Activated T-cell treated with anti-CD3 and anti-CD28 coated beads, Interleukin-2, amount 50 U/mL, for 1 hour (primary cell): ENCODE measurements around the gene HOXA3.

Experiments
- DNase-seq: peaks from one replicate; pipeline ENCODE4 v3.0.0-alpha.2; 2020

HOXA3 gene

DNA sequence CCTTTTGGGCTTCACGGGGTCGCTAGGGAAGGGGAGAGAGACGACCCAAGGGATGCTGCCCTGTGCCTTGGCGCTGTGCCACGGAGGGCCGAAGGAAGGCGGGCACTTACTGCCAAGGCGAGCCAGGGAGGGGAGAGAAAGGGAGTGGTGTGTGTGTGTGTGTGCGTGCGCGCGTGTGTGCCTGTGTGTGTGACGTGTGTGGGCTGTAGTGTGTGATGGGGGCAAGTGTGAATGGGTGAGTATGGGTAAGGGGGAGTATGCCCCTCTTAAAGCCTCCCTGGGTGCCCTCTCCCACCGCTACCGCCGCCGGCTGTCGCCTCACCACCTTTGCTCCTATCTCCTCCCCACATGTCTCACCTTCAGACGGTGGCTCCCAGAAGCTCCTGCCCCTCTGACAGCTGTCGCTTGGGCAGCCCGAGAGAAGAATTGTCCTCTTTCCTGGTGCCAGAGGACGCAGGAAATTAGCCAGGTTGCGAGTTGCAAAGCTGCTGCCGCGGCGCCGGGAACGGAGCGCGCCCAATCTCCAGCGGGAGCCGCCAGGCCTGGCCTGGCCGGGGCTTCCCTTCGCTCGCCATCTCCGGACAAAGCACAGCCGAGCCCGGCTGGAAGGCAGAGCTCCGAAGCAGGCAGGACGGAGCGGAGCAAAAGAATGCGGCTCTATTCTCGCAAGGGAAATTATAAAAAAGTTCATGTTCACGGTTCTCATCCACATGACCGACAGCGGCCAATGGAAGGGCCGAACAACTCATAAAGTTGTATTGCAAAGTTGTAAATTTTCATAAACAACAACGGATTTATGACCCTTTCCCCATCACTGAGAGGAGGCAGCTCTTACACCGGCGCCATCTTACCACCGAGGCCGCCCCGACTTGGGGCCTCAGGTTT, at the start of gene HOXA3:
Gene HOXA3, minus strand, starts transcription at position 653 of the 885 bp plus-strand sequence. CDS start 41,943 bp downstream, outside the sequence.
- DNase-seq = no peak

DNA sequence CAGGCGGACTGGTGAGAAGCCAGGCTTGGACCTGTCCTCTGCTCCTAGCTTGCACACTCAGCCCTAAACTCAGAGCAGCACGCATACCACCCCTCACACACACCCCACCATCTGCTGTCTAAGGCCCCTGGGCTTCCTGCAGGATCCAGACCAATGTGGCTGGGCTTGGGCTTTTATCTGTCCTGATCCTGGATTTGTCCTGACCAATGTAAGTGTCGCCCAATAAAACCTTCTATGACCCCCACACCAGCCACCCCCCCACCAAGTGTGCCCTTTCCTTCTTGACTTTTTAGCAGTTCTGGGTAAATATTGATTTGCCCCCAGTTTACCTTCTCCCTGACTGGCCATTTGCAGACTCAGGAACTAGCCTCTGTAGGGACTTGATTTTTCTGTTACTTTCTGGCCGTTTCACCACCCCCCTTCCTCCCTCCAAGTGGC, 49.2 kb upstream of the HOXA3 start:
- DNase-seq = no peak

DNA sequence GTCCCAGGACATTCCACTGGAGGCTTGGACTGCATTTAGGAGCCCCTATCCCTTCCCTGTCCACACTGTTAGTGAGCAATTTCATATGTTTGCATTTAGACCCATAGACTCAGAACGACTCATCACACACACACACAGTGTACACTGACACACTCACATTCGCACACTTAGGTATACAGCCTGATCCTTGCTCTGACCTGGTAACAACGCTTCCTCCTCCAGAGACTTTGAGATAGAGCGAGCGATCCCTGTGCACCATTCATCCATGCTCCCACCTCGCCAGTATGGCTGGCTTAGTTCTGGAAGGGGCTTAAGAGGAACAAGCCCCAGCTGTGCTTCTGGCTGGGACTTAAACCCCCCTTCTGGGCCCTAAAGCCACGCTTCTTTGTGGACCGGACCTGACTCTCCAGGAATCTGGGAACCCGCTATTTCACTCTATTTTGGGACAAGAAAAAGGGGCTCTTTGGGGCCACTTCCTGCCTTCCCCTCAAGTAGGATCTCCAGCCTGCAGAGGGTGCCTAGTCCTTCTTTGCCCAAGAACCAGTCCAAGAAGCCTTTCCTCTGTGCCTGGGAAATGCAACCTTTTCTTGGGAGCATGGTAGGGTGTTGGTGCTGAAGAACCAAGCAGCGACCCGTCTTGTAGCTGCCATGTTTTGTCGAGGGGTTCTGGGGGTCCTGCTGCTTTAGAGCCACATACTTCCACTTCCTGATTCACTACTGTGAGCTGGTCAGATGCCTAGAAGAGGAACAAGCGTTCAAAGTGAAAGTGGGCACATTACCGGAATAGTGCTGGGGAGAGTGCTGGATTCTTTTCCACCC, 48.6 kb upstream of the HOXA3 start:
- DNase-seq = peak; percentile 24

DNA sequence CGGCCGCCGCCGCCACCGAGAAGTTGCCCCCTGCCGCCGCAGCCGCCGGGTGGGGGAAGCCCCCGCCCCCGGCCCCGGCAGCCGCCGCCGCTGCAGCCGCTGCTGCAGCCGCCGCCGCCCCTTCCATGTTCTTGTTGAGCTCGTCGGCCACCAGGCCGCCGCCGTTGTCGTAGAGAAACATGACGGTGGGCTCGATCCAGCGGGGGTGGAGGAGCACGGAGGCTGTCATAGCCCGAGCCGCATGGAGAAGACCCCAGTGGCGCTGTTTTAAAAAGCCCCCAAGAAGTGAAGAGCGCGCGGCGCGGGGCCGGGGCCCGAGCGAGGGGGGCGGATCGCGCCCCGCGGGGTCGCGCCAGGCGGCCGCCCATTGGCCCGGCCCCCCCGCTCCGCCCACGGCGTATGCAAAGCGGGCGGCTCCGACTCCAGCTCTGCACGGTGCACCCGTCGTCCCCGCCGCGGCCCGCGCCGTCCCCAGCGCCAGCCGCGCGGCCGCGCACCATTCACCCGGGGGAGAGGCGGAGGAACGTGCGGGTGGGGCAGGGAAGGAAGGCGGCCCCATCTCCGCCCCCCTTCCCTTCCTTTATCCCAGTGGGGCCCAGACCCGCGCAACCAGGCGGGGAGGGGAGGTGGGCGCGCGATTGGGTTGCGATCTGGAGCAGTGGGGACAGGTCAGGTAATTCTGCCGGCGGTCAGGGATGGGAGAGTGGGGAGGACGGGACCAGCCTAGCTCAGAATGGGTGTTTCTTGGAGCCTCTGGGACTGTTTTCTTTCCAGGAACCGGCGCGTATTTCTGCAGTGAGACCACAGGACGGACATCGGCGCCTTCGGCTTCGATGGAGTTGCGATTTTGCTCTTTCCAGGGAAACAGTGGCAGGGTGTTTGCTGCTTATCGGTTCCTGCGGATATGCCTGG, 47.7 kb upstream of the HOXA3 start, which contains the start of gene HOXA13:
Gene HOXA13, minus strand, starts transcription at position 243 of the 912 bp plus-strand sequence. Its CDS starts 14 bp downstream, at position 229.
- DNase-seq = peak; percentile 48

DNA sequence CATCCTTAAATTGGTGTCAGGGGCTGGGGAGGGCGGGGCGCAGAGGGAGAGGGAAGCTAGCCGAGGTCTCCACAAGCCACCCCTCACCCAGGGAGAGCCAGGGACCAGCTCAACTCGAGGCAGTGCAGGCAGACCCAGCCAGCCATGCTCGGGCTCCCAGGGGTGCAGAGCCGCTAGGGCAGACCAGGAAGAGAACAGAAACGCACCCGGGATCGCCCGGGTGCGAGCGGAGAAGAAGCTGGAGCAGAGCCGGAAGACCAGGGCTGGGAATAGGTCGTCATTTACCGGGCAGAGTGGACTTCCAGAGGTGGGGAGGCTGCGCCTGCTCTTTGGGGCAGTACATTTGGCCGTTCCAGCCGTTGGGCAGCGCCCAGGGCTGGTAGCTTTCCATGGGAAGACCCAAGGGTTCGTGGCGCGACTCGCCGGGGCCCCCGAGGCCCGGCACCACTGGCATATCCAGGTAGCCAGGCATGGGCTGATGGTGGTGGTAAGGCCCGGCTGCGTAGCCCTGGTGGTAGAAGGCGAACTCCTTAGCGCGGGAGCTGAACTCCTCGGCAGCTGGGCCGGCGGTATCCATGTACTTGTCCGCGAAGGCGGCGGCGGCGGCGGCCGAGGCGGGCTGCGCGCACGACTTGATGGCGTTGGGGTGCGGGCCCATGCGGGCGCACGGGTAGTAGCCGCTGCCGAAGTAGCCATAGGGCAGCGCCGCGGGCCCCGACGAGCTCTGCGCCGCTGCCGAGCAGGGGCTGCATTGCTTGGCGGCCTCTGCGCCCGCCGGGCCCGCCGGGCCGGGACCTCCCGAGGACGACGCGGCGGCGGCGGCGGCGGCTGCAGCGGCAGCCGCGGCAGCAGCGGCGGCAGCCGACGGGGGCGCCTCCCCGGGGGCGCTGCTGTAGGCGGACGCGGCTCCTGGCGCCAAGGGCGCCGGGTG, 46.8 kb upstream of the HOXA3 start:
- no peak for DNase-seq

DNA sequence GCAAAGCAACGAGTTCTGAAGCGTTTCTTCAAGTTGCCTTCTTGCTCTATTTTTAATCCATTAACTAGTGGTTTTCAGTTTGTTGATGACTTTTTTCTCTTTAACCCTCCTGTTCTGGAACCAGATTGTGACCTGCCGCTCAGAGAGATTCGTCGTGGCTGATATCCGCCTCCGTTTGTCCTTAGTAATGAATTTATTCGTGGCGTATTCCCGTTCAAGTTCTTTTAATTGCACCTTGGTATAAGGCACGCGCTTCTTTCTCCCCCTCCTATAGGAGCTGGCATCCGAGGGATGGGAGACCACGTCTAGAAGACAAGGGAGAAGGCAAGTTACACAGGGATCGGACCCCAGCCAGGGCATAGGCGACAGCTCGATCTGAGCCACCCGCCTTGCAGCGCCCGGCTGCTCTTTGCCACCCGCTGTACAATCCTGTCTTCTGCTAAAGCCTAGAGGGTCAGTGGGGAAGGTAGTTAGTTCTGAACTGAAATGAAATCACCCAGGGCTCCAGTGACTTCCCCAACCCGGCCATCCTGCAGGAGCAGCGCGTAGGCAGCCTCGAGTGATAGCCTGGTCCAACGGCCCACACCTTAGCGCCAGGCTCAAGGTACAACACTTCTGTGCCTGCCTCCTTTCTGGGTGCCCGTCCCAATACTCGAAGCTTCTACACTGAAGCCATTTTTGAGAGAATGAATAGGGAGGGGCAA, 45.9 kb upstream of the HOXA3 start:
- no peak for DNase-seq

DNA sequence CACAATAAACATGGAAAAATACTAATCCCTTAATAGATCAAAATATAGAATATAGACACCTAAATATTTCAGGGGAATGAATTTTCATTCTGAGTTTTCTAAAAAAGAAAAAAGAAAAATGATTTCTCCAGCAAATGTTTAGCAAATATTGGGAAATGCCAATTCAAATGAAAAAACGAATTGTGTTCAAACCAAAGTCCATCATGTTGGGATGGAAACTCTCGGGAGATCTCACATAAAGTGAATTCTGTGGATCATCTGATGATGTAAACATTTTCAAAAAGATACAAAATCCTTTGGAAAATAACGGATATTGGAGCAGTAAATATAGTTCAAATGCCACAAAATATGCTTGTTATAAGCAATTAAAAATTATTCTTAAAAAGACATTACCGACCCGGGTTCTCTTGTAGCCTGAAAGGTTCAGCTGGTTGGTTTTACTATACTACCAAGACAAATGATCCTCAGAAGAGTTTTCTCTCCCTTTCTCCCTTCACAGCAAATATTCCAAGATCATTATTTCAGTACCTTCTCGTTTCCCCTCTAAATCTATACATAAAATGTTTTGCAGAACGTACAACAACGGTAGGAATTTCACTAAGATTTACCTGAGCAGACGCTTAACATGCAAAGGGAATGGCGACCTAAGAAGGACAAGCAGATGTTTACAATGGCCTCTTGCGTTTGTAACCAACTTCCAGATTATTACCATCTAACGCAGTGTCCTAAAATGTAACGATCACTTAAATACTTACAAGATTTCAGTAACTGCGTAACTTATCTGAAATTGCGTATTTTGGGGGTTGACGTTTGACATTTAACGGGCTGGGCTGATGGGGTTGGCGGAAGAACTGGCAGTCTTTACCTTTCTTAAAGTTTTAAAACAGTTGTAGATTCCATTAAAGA, 45.0 kb upstream of the HOXA3 start:
- DNase-seq = no peak

DNA sequence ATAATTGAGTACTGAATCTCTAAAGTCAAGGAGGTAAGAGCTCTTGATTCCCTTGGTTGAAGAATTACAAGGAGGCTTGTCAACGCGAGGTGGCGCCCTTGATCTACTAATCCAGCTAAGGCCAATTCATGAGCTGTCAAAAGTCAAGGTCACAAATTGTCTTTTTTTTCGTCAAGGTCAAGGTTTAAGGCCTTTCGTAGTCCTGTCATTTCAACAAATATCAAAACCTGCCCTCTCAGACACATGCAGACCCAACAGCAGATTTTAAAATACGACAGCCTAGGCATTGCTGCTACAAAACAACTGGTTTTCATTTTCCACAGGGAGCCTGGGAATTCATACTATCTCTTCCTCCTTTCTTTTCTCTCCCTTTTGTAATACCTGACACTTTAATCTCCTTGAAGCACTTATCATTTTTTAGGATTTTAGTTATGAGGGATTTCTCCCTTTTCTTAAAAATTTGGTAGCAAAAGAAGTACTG, 43.9 kb upstream of the HOXA3 start:
- DNase-seq = peak; percentile 86

DNA sequence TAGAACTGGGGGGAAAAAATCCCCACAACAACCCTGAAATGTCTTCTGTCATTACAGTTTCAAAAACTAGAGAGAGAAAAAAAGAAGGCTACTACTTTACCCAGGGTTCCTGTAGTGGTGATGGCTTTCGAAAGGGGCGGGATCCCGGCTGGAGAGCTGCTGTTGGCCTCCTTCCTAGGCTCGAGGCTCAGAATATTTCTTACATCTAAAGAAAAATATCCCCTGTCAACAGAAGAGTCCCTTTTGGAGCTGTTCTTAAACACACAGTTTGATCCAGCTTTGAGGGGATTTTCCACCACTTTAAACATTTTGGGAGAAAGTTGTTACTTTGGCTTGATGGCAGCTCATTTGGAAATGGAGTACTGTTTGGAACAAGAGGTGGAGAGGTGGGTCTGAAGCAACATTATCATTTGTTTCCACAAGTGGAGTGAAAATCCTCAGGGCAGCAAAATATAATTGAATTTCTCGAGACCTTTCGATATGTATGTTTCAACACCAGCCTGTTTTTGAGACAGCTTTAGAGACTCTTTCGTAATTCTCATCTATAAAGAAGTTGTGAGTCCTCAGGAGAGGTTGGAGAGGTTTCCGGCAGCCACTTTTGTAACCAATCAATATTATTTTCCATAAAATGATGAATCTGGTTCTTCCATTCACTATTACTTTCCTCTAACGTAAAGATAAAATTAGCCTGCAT, 42.5 kb upstream of the HOXA3 start:
- no peak for DNase-seq

DNA sequence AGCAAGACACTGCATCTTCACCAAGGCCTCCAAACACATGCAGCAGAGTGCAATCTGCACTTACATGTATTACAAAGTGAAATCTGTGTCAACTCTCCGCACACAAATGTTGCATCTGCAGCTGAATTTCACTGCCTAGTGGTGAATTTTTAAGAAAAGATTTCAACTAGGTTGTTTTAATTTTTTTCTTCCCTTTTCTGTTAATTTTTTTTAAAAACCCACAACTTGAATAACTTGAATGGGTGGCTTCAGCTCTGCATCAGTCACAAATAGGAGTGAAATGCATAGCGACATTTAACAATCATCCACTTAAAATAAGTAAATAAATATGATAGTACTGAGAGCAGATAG, 41.6 kb upstream of the HOXA3 start:
- DNase-seq = no peak

DNA sequence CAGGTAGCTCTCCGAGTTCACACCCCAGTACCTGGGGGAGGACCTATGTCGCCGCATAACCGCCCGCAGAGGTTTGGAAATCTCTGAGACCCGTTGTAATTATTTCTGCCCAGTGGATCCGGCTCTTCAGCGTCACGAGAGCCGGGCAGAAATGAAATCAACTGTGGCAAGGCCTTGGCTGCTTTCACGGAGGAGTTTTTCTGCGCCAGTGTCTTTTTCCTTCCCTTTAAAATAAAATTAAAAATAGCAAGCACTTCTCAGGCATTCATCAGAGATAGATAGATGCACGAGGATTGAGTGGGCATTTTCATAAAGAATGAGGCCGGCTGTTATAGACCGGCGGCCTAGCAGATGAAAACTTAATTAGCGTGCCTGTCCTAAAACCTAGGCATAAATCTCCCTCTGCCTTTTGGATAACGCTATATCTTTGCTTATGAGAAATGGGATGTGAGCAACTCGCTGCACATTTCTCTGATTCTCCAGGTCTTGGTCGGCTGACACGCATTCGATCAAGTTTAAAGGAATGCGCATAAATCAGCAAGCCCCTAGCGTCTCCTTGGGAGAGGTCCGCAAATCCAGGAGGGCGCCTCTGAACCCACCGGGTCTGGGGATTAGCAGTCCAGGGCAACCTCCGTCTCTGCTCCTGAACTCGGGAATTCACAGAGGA, 41.1 kb upstream of the HOXA3 start:
- peak; percentile 19 for DNase-seq

DNA sequence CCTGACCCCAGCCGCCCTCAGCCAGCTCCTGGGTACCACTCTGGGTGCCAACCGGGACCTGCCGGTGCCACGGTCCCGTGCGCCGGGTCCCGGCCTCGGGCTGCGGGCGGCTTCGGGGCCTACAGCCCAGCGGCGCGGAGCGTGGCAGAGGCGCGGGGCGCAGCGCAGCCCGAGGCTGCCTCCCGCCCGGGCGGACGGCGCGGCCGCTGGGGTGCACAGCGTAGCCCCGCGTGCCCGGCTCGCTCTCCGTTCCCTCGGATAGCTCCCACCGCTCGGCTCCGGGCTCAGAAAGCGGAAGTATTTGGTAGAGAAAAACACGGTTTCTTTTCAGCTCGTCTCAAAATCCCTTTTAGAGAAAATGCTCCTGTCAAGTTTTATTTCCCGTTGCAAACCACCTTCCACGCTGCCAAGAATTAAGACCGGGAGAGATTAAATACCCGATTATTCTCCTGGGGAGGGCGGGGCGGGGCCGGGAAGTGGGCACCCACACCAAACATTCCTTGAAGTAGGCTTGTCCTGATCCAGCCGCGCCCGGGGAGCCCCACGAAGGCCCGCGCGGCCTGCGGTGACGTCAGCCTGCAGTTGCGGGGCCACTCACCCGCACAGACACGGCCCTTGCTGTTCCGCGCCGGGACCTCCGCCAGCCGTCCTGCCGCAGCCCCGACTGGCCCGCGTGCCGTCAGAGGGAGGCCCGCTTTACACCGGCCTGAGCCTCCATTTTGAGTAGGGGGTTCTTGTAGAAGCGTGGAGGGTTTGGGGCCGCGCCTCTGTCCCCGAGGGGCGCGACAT, 40.4 kb upstream of the HOXA3 start:
- DNase-seq = peak; percentile 44

DNA sequence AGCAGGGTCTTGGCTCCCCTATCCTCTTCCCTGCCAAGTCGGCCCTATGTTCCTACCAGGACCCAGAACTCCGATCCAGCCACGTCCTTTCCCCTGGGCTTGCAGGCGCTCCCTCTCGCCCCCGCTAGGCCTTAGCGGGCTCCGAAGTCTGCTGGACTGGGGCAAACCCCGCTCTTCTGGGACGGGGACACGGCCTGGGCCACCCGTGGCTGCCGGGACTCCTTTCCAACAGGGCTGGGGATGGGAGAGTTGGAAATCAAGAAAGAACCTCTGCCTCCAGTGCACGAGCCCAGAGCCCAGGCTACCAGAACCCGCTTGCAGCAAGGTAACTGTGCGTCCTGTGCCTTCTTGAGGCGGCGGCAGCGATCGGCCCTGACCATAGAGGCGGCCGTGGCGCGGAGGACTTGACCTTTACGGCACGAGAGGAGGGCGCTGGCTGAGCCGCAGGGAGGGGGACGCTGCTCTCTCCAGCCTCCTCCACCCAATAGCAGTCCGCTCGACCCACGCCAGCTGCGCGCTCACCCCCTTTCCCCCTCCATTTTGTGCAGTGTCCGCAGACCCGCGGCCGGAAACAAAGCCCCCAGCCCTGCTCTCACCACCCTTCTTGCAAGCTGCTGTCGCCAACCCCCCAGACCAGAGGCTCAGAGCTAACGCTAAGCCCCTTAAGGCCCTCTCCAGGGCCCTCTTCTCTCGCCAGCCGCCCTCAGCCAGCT, 39.6 kb upstream of the HOXA3 start:
- DNase-seq = peak; percentile 29

DNA sequence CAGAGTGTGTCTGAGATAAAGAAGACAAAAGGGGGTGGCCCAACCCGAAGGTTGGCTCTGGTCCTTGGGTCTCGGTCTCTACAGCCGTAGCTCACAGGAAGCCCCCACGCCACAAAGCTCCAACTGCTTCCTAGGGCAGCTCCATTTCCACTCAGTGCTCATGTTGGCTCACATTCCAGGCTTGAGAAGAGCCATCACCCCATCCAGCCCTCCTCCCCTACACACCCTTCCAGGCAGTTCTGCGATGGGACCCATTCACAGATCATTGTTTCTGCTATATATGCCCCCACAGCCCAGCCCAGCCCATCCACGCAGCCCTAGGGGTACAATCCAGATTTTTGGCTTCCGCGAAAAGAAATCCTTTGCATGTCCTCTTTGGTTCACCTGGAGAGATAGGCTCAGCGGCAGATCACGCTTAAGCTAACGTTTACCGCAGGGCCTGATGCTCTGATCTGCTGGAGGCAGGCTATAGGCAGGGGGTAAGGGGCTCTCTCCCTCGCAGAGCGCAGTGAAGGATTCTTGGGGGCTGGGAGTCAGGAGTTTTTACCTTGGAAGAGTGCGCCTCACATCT, 38.9 kb upstream of the HOXA3 start:
- peak; percentile 20 for DNase-seq

DNA sequence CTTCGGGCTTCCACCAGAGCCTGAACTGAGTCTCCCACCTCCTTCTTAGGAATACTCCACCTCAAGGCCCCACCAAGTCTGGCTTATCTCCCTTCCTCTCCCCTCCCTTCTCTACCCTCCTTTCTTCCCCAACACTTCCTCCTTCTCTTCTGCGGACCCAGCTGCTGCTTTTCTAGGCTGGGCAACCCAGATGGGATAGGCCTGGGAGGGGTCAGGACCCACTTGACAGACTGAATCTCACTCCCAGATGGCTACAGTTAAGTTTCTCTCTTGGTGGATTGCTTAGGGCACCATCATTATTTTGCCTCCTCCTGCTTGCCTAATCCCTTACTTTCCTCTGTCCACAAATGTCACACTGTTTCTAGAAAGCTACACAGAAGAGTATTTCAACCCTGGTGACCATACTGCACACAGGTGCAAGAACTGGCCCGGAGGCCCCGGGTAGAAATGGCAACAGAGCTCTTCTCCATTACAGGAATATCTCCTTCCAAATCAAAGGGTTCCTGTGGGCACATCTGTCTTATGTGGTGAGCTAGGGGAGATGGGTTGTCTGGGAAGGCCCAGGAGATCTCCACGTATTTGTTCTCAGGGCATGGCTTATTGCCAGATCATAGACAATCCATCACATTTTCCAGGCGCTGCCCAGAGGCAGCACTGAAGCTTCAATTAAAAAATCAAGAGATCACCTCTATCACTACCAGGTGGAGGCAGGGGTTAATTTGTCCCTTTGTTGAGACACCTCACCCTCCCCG, 37.8 kb upstream of the HOXA3 start:
- peak; percentile 13 for DNase-seq
